K562 (cell line): ENCODE data around the gene DGKB. TPM values are rescaled to one million over a fixed set of nuclear protein-coding genes. Genes with fewer than 3 reads are reported as not detected.

Experiments used
- ATAC-seq: fragments of 200-7000 bp; cut with Tn5 transposase; 3 replicates; pipeline ENCODE4 v1.9.1; 2020; ENCODE audit warnings: moderate library complexity
- BruUV-seq: library from RNA; stranded (reverse); fragments of 400-500 nt; replicated peaks from 2 replicates; lab custom pipeline; 2021; lab: Mats Ljungman, UMichigan
- CTCF ChIA-PET: fragments of 300-600 bp; formaldehyde crosslinking; extraction: SDS; loops from one replicate; lab custom pipeline; 2021; ENCODE audit warnings: low intra/inter-chr PET ratio; lab: Yijun Ruan, JAX
- POLR2A ChIA-PET: fragments of 300-600, 350-650 bp; sonication (Branson Sonifier 250); formaldehyde crosslinking; extraction: SDS; loops from one replicate; lab custom pipeline; 2021; ENCODE audit warnings: antibody characterized with exemption, inconsistent platforms; lab: Yijun Ruan, JAX
- DNase-seq, 4 experiments: peaks; one replicate each; pipeline versions ENCODE4 v3.0.0 to v3.0.0-alpha.2; 2011 to 2018; ENCODE audit warnings: low spot score in 3 of 4, mixed read lengths in 3 of 4; ENCODE audit errors: extremely low read depth in 1 of 4
- FAIRE-seq: peaks from 2 replicates; lab custom pipeline; 2011; peaks lifted over from hg19 to GRCh38; lab: Jason Lieb, UNC
- H2AFZ ChIP-seq: 2 replicates; pipeline ENCODE4 v1.6.0; 2011; ENCODE audit warnings: low read depth, low read length, control low read depth, inconsistent platforms
- H3K27ac ChIP-seq: fragments of 200-600 bp; 3 replicates; pipeline ENCODE4 v1.8.0; 2011; ENCODE audit warnings: low read depth, mild to moderate bottlenecking, control low read depth, inconsistent platforms, low read length, moderate library complexity, mixed read lengths; ENCODE audit errors: extremely low read depth
- H3K27me3 ChIP-seq, 2 experiments: fragments of 300-600 bp in 1 of 2; 2 replicates in 1 of 2; 3 replicates in 1 of 2; pipeline versions ENCODE4 v1.6.0 to v1.8.0; 2011; ENCODE audit warnings: inconsistent platforms in 2 of 2, low read length in 2 of 2, mild to moderate bottlenecking in 1 of 2, mixed read lengths in 1 of 2, moderate library complexity in 1 of 2; ENCODE audit not compliant: control insufficient read depth in 2 of 2, insufficient read depth in 2 of 2
- H3K36me3 ChIP-seq: fragments of 300-600 bp; 3 replicates; pipeline ENCODE4 v1.8.0; 2011; ENCODE audit warnings: mild to moderate bottlenecking, low read length, inconsistent platforms; ENCODE audit not compliant: control insufficient read depth, insufficient read depth
- H3K4me1 ChIP-seq, 2 experiments: fragments of 200-600 bp in 1 of 2; replicated peaks in 1 of 2; 2 replicates in 1 of 2; 3 replicates in 1 of 2; pipeline versions ENCODE4 v1.5.1 to v1.8.0; 2011; ENCODE audit warnings: inconsistent platforms in 2 of 2, low read length in 2 of 2, mild to moderate bottlenecking in 1 of 2, mixed read lengths in 1 of 2, moderate library complexity in 1 of 2; ENCODE audit not compliant: control insufficient read depth in 2 of 2, insufficient read depth in 2 of 2
- H3K4me2 ChIP-seq: 2 replicates; pipeline ENCODE4 v1.6.1; 2011; ENCODE audit warnings: low read length, control low read depth, inconsistent platforms, mixed read lengths; ENCODE audit not compliant: insufficient read depth
- H3K4me3 ChIP-seq: fragments of 200-600 bp; sonication (generic), shearing (Covaris generic); 2 replicates; pipeline ENCODE4 v1.5.1; 2016; ENCODE audit warnings: control low read depth, inconsistent platforms
- H3K79me2 ChIP-seq: fragments of 200-600 bp; 3 replicates; pipeline ENCODE4 v1.8.0; 2011; ENCODE audit warnings: low read length, inconsistent platforms; ENCODE audit not compliant: control insufficient read depth, insufficient read depth
- H3K9ac ChIP-seq, 2 experiments: 2 replicates each; pipeline versions ENCODE4 v1.6.0 to v1.6.1; 2011; ENCODE audit warnings: low read depth in 2 of 2, low read length in 2 of 2, control low read depth in 1 of 2, inconsistent platforms in 1 of 2, mild to moderate bottlenecking in 1 of 2, mixed read lengths in 1 of 2; ENCODE audit not compliant: insufficient read depth in 1 of 2
- H3K9me1 ChIP-seq: one replicate; pipeline ENCODE4 v1.6.0; 2011; ENCODE audit warnings: inconsistent platforms, mild to moderate bottlenecking, low read length, moderate library complexity; ENCODE audit not compliant: control insufficient read depth, insufficient read depth
- H3K9me3 ChIP-seq: replicated peaks from 2 replicates; pipeline ENCODE4 v1.5.1; 2011; ENCODE audit warnings: low read depth, low read length, inconsistent platforms; ENCODE audit not compliant: control insufficient read depth, insufficient read depth
- H4K20me1 ChIP-seq: replicated peaks from 2 replicates; pipeline ENCODE4 v1.6.1; 2011; ENCODE audit warnings: low read length, inconsistent platforms, mixed read lengths; ENCODE audit not compliant: control insufficient read depth, insufficient read depth
- ARNT ChIP-seq, 2 experiments: fragments of 450-650 bp; IDR thresholded peaks; 2 replicates each; pipeline ENCODE4 v1.6.1; 2016; ENCODE audit warnings: mild to moderate bottlenecking in 1 of 2
- BRD4 ChIP-seq: fragments of 200-600 bp; sonication (generic); IDR thresholded peaks from 2 replicates; pipeline ENCODE4 v1.6.1; 2017; ENCODE audit warnings: inconsistent platforms
- EGR1 ChIP-seq: fragments of 450-650 bp; conservative IDR thresholded peaks from 2 replicates; pipeline ENCODE4 v1.6.1; 2017; ENCODE audit warnings: mild to moderate bottlenecking
- NCOA2 ChIP-seq, 2 experiments: fragments of 450-650 bp; IDR thresholded peaks; 2 replicates each; pipeline ENCODE4 v1.6.1; 2018; ENCODE audit warnings: mild to moderate bottlenecking in 2 of 2, moderate library complexity in 1 of 2; ENCODE audit not compliant: partially characterized antibody in 2 of 2
- POU5F1 ChIP-seq: fragments of 150-350 bp; IDR thresholded peaks from 2 replicates; pipeline ENCODE4 v1.6.1; 2014; ENCODE audit warnings: borderline replicate concordance, low read length, low read depth, mild to moderate bottlenecking; ENCODE audit not compliant: partially characterized antibody
- RCOR1 ChIP-seq, 2 experiments: IDR thresholded peaks; 2 replicates each; pipeline ENCODE4 v1.6.1; 2012; ENCODE audit warnings: low read depth in 2 of 2, low read length in 2 of 2, borderline replicate concordance in 1 of 2, improper control_type of control experiment in 1 of 2
- ZFP1 ChIP-seq: fragments of 450-650 bp; formaldehyde crosslinking; IDR thresholded peaks from 2 replicates; pipeline ENCODE4 v1.4.0; 2020; ENCODE audit warnings: mild to moderate bottlenecking, mixed read lengths
- ZKSCAN8 ChIP-seq: fragments of 200-800 bp; sonication (Bioruptor generic); IDR thresholded peaks from 2 replicates; pipeline ENCODE4 v1.6.1; 2016; ENCODE audit warnings: missing genetic modification characterization, missing compliant biosample characterization
- ZNF143 ChIP-seq: sonication (generic); formaldehyde crosslinking; IDR thresholded peaks from 2 replicates; pipeline ENCODE4 v1.9.0; 2022; ENCODE audit warnings: mild to moderate bottlenecking, missing genetic modification reagents
- ZNF518B ChIP-seq: fragments of 250-450 bp; sonication (Bioruptor Pico); IDR thresholded peaks from 2 replicates; pipeline ENCODE4 v1.5.0; 2021; ENCODE audit warnings: mild to moderate bottlenecking, moderate library complexity
- ZNF695 ChIP-seq: fragments of 450-650 bp; formaldehyde crosslinking; IDR thresholded peaks from 2 replicates; pipeline ENCODE4 v1.4.0; 2020; ENCODE audit warnings: mild to moderate bottlenecking, moderate library complexity
- WGBS: fragments of 100-300 bp; shearing (Covaris generic); methylation state at CpG from one replicate; pipeline ENCODE4 v1.1.6; 2016; ENCODE audit warnings: low coverage, mixed read lengths; ENCODE audit not compliant: insufficient coverage; ENCODE audit errors: missing lambda C conversion rate; 5-methylcytosine and 5-hydroxymethylcytosine counted together
- in situ Hi-C: fragments of 300-500 bp; cut with MboI; formaldehyde crosslinking; loops from 4 replicates; pipeline ENCODE4 v1.15.0; 2018; ENCODE audit warnings: inconsistent platforms, mixed read lengths
- intact Hi-C: fragments of 100-400 bp; cut with micrococcal nuclease; formaldehyde crosslinking; loops from 2 replicates; pipeline ENCODE4 v1.14.2; 2022
- polyA plus RNA-seq, 8 experiments: library from polyadenylated mRNA; depleted of rRNA in 4 of 8; stranded (reverse) in 5 of 8; unstranded in 3 of 8; fragments of >200 nt; fragmentation: Nextera tagmentation in 2 of 8; fragmentation: Illumina TruSeq in 1 of 8; extraction: Ambion mirVana in 2 of 8; extraction: Trizol in 1 of 8; gene quantifications; 2 replicates each; pipeline versions ENCODE4 v1.2.1 to v1.2.3, GENCODE V29; 2011 to 2014; ENCODE audit warnings: inconsistent platforms in 1 of 8, missing spikeins in 1 of 8
- total RNA-seq, 7 experiments: library from RNA; depleted of rRNA in 6 of 7; stranded (reverse); fragments of >200 nt in 6 of 7; fragmentation: Illumina TruSeq in 2 of 7; extraction: Trizol in 2 of 7; gene quantifications; 2 replicates each; pipeline versions ENCODE4 v1.2.1 to v1.2.3, GENCODE V29; 2011 to 2021; ENCODE audit warnings: low replicate concordance in 1 of 7
- TF ChIP-seq, protein P1 (sequence below), 2 experiments: fragments of 450-650 bp; formaldehyde crosslinking in 1 of 2; IDR thresholded peaks; 2 replicates each; pipeline versions ENCODE4 v1.4.0 to v1.6.1; 2014 to 2020; ENCODE audit warnings: mild to moderate bottlenecking in 2 of 2, borderline replicate concordance in 1 of 2, low read depth in 1 of 2

DGKB gene
- total and polyA plus RNA-seq, 9 of the 15 experiments (the other 6 are each of a cell fraction or from before 2014, with no cell fraction given): 0.01 TPM; not detected in 8

DNA sequence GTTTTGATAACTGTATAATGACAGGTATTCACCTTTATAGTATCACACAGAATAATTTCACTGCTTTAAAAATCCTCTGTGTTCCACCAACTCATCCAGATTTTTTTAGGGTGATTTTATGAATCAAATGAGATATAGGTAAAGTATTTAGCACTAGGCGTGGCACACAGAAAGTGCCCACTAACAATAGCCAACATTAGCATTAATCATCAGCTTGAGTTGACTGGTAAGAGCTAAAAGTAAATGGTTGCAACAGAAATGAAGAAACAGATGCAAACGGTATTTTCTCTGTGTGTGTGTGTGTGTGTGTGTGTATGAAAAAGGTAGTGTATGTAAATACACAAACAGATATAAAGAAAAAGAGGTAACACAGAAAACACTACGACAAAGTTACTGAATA lies 534.3 kb downstream of the DGKB start:
- no peaks in the 10 kb centered on the region for H4K20me1 ChIP-seq
- FAIRE-seq: no peak
- no peak for ATAC-seq
- in situ Hi-C loops (no loop called here), intact Hi-C loops (no loop called here)
- no peak overlapping the region for H3K4me2 ChIP-seq
- no peaks in the 10 kb centered on the region for H3K36me3 ChIP-seq
- no peaks in the 10 kb centered on the region for H3K4me1 ChIP-seq
- 2% methylated on average over 3 of the region's 3 CpGs for WGBS
- H2AFZ ChIP-seq: no peak overlapping the region
- no TSS peak for BruUV-seq
- no peaks in the 10 kb centered on the region for H3K9me1 ChIP-seq
- no peak for DNase-seq
- POLR2A ChIA-PET: no interaction called here
- no peak overlapping the region for H3K27ac ChIP-seq
- H3K4me3 ChIP-seq: no peak overlapping the region
- no peaks in the 10 kb centered on the region for H3K79me2 ChIP-seq
- no peaks in the 10 kb centered on the region for H3K27me3 ChIP-seq
- peaks cover 2% of the 10 kb centered on the region; the same call in 1 of the 2 replicates for H3K9me3 ChIP-seq
- no peak overlapping the region for H3K9ac ChIP-seq
- CTCF ChIA-PET: no interaction called here
- TF ChIP-seq ZNF695 (CRISPR knock-in tag) (no peak), EGR1 (no peak), ZNF518B (CRISPR knock-in tag) (no peak), RCOR1 (IDR thresholded peaks at IDR 0.05; ENCODE audit: borderline replicate concordance in 1 of 2, low read depth in 2 of 2, low read length in 2 of 2) (no peak), NCOA2 (IDR thresholded peaks at IDR 0.05; ENCODE audit: partially characterized antibody in 2 of 2) (no peak), POU5F1 (no peak), ARNT (IDR thresholded peaks at IDR 0.05) (no peak), BRD4 (no peak), ZNF143 (no peak), ZFP1 (CRISPR knock-in tag) (no peak), ZKSCAN8 (no peak)
- TF ChIP-seq, protein P1, sequence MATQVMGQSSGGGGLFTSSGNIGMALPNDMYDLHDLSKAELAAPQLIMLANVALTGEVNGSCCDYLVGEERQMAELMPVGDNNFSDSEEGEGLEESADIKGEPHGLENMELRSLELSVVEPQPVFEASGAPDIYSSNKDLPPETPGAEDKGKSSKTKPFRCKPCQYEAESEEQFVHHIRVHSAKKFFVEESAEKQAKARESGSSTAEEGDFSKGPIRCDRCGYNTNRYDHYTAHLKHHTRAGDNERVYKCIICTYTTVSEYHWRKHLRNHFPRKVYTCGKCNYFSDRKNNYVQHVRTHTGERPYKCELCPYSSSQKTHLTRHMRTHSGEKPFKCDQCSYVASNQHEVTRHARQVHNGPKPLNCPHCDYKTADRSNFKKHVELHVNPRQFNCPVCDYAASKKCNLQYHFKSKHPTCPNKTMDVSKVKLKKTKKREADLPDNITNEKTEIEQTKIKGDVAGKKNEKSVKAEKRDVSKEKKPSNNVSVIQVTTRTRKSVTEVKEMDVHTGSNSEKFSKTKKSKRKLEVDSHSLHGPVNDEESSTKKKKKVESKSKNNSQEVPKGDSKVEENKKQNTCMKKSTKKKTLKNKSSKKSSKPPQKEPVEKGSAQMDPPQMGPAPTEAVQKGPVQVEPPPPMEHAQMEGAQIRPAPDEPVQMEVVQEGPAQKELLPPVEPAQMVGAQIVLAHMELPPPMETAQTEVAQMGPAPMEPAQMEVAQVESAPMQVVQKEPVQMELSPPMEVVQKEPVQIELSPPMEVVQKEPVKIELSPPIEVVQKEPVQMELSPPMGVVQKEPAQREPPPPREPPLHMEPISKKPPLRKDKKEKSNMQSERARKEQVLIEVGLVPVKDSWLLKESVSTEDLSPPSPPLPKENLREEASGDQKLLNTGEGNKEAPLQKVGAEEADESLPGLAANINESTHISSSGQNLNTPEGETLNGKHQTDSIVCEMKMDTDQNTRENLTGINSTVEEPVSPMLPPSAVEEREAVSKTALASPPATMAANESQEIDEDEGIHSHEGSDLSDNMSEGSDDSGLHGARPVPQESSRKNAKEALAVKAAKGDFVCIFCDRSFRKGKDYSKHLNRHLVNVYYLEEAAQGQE (IDR thresholded peaks at IDR 0.05; ENCODE audit: borderline replicate concordance): no peak
- TF ChIP-seq, protein P1 (CRISPR knock-in tag; IDR thresholded peaks at IDR 0.05; ENCODE audit: low read depth): no peak
